Peyer's patch (tissue), 4 donors: ENCODE measurements around the gene OMP. TPM values are rescaled to one million over a fixed set of nuclear protein-coding genes. Genes with fewer than 3 reads are reported as not detected.

Source experiments
- DNase-seq, 3 donors: peaks; one replicate each; pipeline ENCODE4 v3.0.0-alpha.2; 2017 to 2019
- H3K27ac ChIP-seq, 4 donors: fragments of 200-600 bp; sonication (generic); one replicate each; pipeline ENCODE4 v1.5.1; 2016 to 2019
- H3K27me3 ChIP-seq, 2 donors: fragments of 200-600 bp; sonication (generic); one replicate each; pipeline ENCODE4 v1.5.1; 2019
- H3K36me3 ChIP-seq, 3 donors: fragments of 200-600 bp; sonication (generic); one replicate each; pipeline ENCODE4 v1.5.1; 2016 to 2019
- H3K4me1 ChIP-seq, 4 donors: fragments of 200-600 bp; sonication (generic); one replicate each; pipeline ENCODE4 v1.5.1; 2016 to 2019
- H3K4me3 ChIP-seq, 4 donors: fragments of 200-600 bp; sonication (generic); 1 replicate in 3 of 4; 2 replicates in 1 of 4; pipeline ENCODE4 v1.5.1; 2016 to 2019; ENCODE audit warnings: mild to moderate bottlenecking in 1 of 4
- H3K9me3 ChIP-seq, 4 donors: fragments of 200-600 bp; sonication (generic); one replicate each; pipeline ENCODE4 v1.5.1; 2016 to 2019; ENCODE audit warnings: mild to moderate bottlenecking in 1 of 4
- CTCF ChIP-seq, 6 experiments: fragments of 450-650 bp in 4 of 6; fragments of 200-600 bp in 2 of 6; sonication (generic) in 1 of 6; IDR thresholded peaks; one replicate each; pipeline ENCODE4 v1.5.1; 2017 to 2019; ENCODE audit warnings: antibody characterized with exemption in 6 of 6, mild to moderate bottlenecking in 3 of 6, moderate library complexity in 1 of 6
- POLR2A ChIP-seq, 2 donors: fragments of 450-650 bp; IDR thresholded peaks; one replicate each; pipeline ENCODE4 v1.5.1; 2017; ENCODE audit warnings: antibody characterized with exemption in 2 of 2, mild to moderate bottlenecking in 2 of 2, moderate library complexity in 2 of 2
- total RNA-seq, 4 donors: library from RNA; depleted of rRNA; stranded (reverse); fragments of >200 nt; gene quantifications; one replicate each; pipeline ENCODE4 v1.1.0, GENCODE V29; 2016

The OMP gene
- total RNA-seq, 4 donors from 2014 or later, result 11.2 to 44.3 (median 21.3) TPM

DNA sequence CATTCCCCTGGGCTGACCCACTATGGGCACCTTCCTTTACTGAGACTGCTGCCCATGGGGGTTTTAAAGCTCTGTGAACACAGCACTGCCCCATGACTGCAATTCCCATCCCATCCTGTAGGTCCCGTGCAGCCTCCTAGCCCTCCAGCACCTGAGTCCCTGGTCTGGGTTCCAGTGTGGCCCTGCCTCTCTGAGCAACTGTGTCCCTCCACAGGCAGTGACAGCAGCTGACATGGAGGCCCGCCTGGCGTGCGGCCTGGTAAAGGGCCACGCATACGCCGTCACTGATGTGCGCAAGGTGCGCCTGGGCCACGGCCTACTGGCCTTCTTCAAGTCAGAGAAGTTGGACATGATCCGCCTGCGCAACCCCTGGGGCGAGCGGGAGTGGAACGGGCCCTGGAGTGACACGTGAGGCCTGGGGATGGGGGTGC lies 12.6 kb downstream of the OMP start:
- Histone ChIP-seq H3K36me3 (peaks cover 0 to 58% (median 0%) of the 10 kb centered on the region in 3 donors), H3K4me1 (peaks cover 0 to 29% (median 3%) of the 10 kb centered on the region in 4 donors), H3K4me3 (no peak overlapping the region), H3K27ac (no peak overlapping the region), H3K9me3 (no peaks in the 10 kb centered on the region), H3K27me3 (no peaks in the 10 kb centered on the region)
- TF ChIP-seq POLR2A (IDR thresholded peaks at IDR 0.05) (no peak), CTCF (IDR thresholded peaks at IDR 0.05) (no peak)
- no peak for DNase-seq

DNA sequence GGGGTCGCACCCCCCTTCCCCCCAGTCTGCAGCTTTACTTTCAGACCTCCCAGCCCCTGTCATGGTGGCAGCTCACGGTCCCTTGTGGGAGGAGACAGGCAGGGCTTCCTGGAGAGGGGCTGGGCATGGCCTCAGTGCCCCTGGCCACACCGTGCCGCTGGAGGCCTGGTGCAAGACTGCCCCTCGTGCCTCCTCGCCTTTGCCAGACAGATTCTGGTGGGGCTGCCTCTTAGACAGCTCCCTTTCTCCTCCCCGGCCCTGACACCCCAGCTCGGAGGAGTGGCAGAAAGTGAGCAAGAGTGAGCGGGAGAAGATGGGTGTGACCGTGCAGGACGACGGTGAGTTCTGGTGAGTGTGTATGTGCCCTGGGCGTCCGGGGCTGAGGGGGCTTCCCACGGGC lies 13.3 kb downstream of the OMP start:
- no peak overlapping the region for H3K27ac ChIP-seq
- peaks cover 0 to 21% (median 1%) of the 10 kb centered on the region in 4 donors for H3K4me1 ChIP-seq
- H3K9me3 ChIP-seq, result no peaks in the 10 kb centered on the region
- TF ChIP-seq CTCF (IDR thresholded peaks at IDR 0.05), result no peak
- no peak for TF ChIP-seq POLR2A (IDR thresholded peaks at IDR 0.05)
- no peaks in the 10 kb centered on the region for H3K27me3 ChIP-seq
- H3K36me3 ChIP-seq, result peaks cover 0 to 65% (median 0%) of the 10 kb centered on the region in 3 donors
- no peak for DNase-seq
- no peak overlapping the region for H3K4me3 ChIP-seq

- Histone ChIP-seq H3K9me3 (no peaks in the 10 kb centered on the region), H3K27me3 (no peaks in the 10 kb centered on the region), H3K4me3 (no peak overlapping the region), H3K27ac (no peak overlapping the region), H3K4me1 (peaks cover 0 to 9% (median 0%) of the 10 kb centered on the region in 4 donors), H3K36me3 (peaks cover 0 to 81% (median 0%) of the 10 kb centered on the region in 3 donors)
- TF ChIP-seq CTCF (IDR thresholded peaks at IDR 0.05), result no peak
- TF ChIP-seq POLR2A (IDR thresholded peaks at IDR 0.05), result no peak
- DNase-seq, result no peak
These were observed 14.9 kb downstream of the OMP start for GRCh38 chr11:77117492-77117891.

GRCh38 chr11:77118086-77118485 lies 15.4 kb downstream of the OMP start:
- H3K36me3 ChIP-seq, result peaks cover 0 to 87% (median 0%) of the 10 kb centered on the region in 3 donors
- no peaks in the 10 kb centered on the region for H3K9me3 ChIP-seq
- no peak overlapping the region for H3K27ac ChIP-seq
- H3K4me3 ChIP-seq, result no peak overlapping the region
- no peaks in the 10 kb centered on the region for H3K27me3 ChIP-seq
- peaks cover 0 to 3% (median 0%) of the 10 kb centered on the region in 4 donors for H3K4me1 ChIP-seq
- DNase-seq, result no peak
- TF ChIP-seq CTCF (IDR thresholded peaks at IDR 0.05), result no peak

GRCh38 chr11:77118971-77119370 lies 16.3 kb downstream of the OMP start:
- Histone ChIP-seq H3K27ac (no peak overlapping the region), H3K27me3 (no peaks in the 10 kb centered on the region), H3K4me1 (no peaks in the 10 kb centered on the region), H3K36me3 (peaks cover 0 to 90% (median 0%) of the 10 kb centered on the region in 3 donors), H3K4me3 (no peak overlapping the region), H3K9me3 (no peaks in the 10 kb centered on the region)
- TF ChIP-seq POLR2A (IDR thresholded peaks at IDR 0.05) (no peak), CTCF (IDR thresholded peaks at IDR 0.05) (no peak)
- no peak for DNase-seq

GRCh38 chr11:77119531-77119936 lies 16.9 kb downstream of the OMP start:
- H3K36me3 ChIP-seq, result peaks cover 0 to 85% (median 0%) of the 10 kb centered on the region in 3 donors
- no peak overlapping the region for H3K4me3 ChIP-seq
- no peak overlapping the region for H3K27ac ChIP-seq
- DNase-seq, result no peak
- no peaks in the 10 kb centered on the region for H3K9me3 ChIP-seq
- H3K4me1 ChIP-seq, result no peaks in the 10 kb centered on the region
- no peak for TF ChIP-seq CTCF (IDR thresholded peaks at IDR 0.05)
- TF ChIP-seq POLR2A (IDR thresholded peaks at IDR 0.05), result no peak
- no peaks in the 10 kb centered on the region for H3K27me3 ChIP-seq
